Left forelimb (tissue), 1 donor: ENCODE results near the gene RTL1.

ENCODE experiments used
- DNase-seq: peaks from one replicate; pipeline ENCODE4 v3.0.0-alpha.2; 2018; ENCODE audit warnings: low spot score

Gene RTL1

GRCh38 chr14:100898935-100899883 is 4.3 kb downstream of the RTL1 start:
- peak; percentile 63 for DNase-seq

GRCh38 chr14:100898465-100898864 is 5.1 kb downstream of the RTL1 start:
- DNase-seq, result no peak

- DNase-seq, result peak; percentile 55
Observed at GRCh38 chr14:100896369-100897060, 7.0 kb downstream of the RTL1 start.

GRCh38 chr14:100895411-100895810 is 8.1 kb downstream of the RTL1 start:
- no peak for DNase-seq

GRCh38 chr14:100894416-100894815 is 9.1 kb downstream of the RTL1 start:
- DNase-seq, result no peak

GRCh38 chr14:100893760-100894159 is 9.8 kb downstream of the RTL1 start:
- no peak for DNase-seq

GRCh38 chr14:100893228-100893601 is 10.3 kb downstream of the RTL1 start:
- DNase-seq, result no peak

GRCh38 chr14:100892496-100893227 is 10.9 kb downstream of the RTL1 start:
- no peak for DNase-seq

GRCh38 chr14:100891501-100892445 is 11.7 kb downstream of the RTL1 start:
- DNase-seq, result no peak

GRCh38 chr14:100891051-100891450 is 12.5 kb downstream of the RTL1 start:
- DNase-seq, result no peak

- DNase-seq, result peak; percentile 59
Observed at GRCh38 chr14:100890061-100890850, 13.3 kb downstream of the RTL1 start.

- DNase-seq, result no peak
Observed at GRCh38 chr14:100889641-100890040, 13.9 kb downstream of the RTL1 start.

GRCh38 chr14:100888789-100889315 is 14.7 kb downstream of the RTL1 start:
- no peak for DNase-seq

- DNase-seq, result no peak
Observed at GRCh38 chr14:100887728-100888335, 15.7 kb downstream of the RTL1 start.

- DNase-seq, result no peak
Observed at GRCh38 chr14:100885617-100886016, 17.9 kb downstream of the RTL1 start.

- no peak for DNase-seq
Observed at GRCh38 chr14:100885196-100885595, 18.3 kb downstream of the RTL1 start.

GRCh38 chr14:100884456-100884855 is 19.1 kb downstream of the RTL1 start:
- no peak for DNase-seq

GRCh38 chr14:100883789-100884101 is 19.8 kb downstream of the RTL1 start:
- DNase-seq, result no peak

GRCh38 chr14:100882991-100883788 is 20.3 kb downstream of the RTL1 start:
- no peak for DNase-seq
